ENCODE measurements around the gene E2F2.

The E2F2 gene

GRCh38 chr1:23563003-23563402 lies 32.0 kb upstream of the E2F2 start:
- in situ Hi-C loops (cut with MboI; ENCODE audit: low pct_unique_long_range_greater_than_20kb, low sequenced_read_pairs, unreplicated experiment), result no loop called here
- DNase-seq (ENCODE audit: low spot score), result no peak
- TF ChIP-seq CTCF (IDR thresholded peaks at IDR 0.05; ENCODE audit: extremely low read depth, insufficient read depth, missing control alignments), result no peak

DNA sequence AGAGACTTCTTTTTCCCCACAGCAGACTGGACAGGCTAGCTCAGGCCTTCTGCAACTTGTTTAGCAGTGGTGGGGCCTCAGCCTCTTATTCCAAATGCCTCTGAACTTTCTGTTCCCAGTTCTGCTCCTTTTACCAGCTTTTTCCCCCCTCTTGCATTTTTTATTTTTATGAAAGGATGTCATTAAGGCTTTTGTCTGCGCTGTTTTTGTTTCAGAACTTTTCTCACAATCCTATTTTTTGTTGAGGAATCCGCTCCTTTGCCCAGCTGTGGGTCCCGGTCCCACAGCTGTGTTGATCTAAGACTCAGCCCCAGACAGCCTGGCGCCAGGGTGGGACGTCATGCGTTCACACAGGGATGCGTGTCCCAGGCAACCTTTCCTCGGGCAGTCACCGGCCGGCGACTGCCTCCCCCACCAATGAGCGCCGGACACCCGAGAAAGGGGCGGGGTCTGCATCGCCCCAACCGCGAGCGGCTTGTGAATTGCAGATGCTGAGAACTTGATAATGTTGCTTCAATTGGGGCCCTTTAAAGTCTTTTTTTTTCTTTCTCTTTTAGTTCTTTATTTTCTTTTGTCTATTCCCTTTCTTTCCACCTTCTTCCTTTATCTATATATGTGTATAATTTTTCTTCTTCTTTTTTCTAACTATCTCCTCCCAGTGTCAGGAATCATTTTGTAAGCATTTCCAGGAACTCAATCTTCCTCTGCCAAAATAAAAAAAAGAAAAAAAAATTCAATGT lies 31.3 kb upstream of the E2F2 start:
- TF ChIP-seq CTCF (IDR thresholded peaks at IDR 0.05; ENCODE audit: extremely low read depth, insufficient read depth, missing control alignments), result no peak
- DNase-seq (ENCODE audit: low spot score), result peak; percentile 82
- in situ Hi-C loops (cut with MboI; ENCODE audit: low pct_unique_long_range_greater_than_20kb, low sequenced_read_pairs, unreplicated experiment), result no loop called here

GRCh38 chr1:23561813-23562100 lies 30.7 kb upstream of the E2F2 start:
- no peak for DNase-seq (ENCODE audit: low spot score)
- no peak for TF ChIP-seq CTCF (IDR thresholded peaks at IDR 0.05; ENCODE audit: extremely low read depth, insufficient read depth, missing control alignments)
- in situ Hi-C loops (cut with MboI; ENCODE audit: low pct_unique_long_range_greater_than_20kb, low sequenced_read_pairs, unreplicated experiment), result no loop called here

DNA sequence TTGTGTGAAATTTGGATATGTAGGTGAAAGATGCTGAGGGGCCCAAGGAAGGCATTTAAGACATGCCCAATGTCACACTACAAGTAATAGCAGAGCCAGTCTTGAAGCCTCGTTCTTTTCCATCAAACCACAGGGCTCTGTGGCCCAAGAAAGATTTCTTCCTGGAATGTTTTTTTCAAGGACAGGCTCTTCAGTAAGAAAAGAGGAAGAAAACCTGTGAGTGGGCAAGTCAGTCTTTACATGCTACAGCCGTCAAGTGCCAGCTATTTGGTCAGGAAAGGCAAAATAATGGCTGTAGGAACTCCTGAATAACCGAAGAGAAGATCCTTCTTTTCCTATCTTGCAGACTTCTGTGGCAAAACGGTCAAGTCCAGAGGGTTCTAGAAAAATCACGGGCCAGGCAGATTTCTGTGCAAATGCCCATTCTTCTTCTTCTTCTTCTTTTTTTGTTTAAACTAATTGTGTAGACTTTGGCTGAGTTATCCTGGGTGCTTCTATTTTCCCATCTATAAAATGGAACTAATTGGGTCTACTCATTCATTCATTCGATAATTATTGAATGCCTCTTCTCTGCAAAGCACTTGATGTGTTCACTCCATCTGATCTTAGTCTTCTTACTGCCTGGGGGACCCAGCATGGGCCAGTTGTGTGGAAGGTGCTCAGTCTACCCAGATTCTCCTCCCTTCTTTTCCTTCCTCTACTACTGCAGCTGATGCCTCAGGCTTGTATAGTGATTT lies 30.2 kb upstream of the E2F2 start:
- TF ChIP-seq CTCF (IDR thresholded peaks at IDR 0.05; ENCODE audit: extremely low read depth, insufficient read depth, missing control alignments), result no peak
- in situ Hi-C loops (cut with MboI; ENCODE audit: low pct_unique_long_range_greater_than_20kb, low sequenced_read_pairs, unreplicated experiment), result no loop called here
- DNase-seq (ENCODE audit: low spot score), result no peak

- in situ Hi-C loops (cut with MboI; ENCODE audit: low pct_unique_long_range_greater_than_20kb, low sequenced_read_pairs, unreplicated experiment), result no loop called here
- DNase-seq (ENCODE audit: low spot score), result no peak
- no peak for TF ChIP-seq CTCF (IDR thresholded peaks at IDR 0.05; ENCODE audit: extremely low read depth, insufficient read depth, missing control alignments)
These were observed 29.1 kb upstream of the E2F2 start for GRCh38 chr1:23559985-23560741.

GRCh38 chr1:23559136-23559984 lies 28.3 kb upstream of the E2F2 start, which contains the start of gene ID3:
Gene ID3 (minus strand): TSS chr1:23559501. CDS start chr1:23559426, 75 bp downstream.
- no peak for TF ChIP-seq CTCF (IDR thresholded peaks at IDR 0.05; ENCODE audit: extremely low read depth, insufficient read depth, missing control alignments)
- in situ Hi-C loops (cut with MboI; ENCODE audit: low pct_unique_long_range_greater_than_20kb, low sequenced_read_pairs, unreplicated experiment), result no loop called here
- peak; percentile 90 for DNase-seq (ENCODE audit: low spot score)

All from GM13977 (cell line).